Astrocyte of the cerebellum (primary cell): ENCODE measurements around the gene TIPIN.
"Not testable (repeated sequence)": the region's sequence is repeated elsewhere in the genome, so short reads cannot be mapped to it uniquely, and the experiment has no call there.

Source experiments
- DNase-seq: peaks from one replicate; pipeline ENCODE4 v3.0.0-alpha.2; 2011; ENCODE audit warnings: low read depth
- H3K4me3 ChIP-seq: 2 replicates; pipeline ENCODE4 v1.5.1; 2011; ENCODE audit warnings: mild to moderate bottlenecking, low read depth, low read length, moderate library complexity
- CTCF ChIP-seq: IDR thresholded peaks from 2 replicates; pipeline ENCODE4 v1.5.1; 2012; ENCODE audit warnings: low read length, low read depth, moderate library complexity, mild to moderate bottlenecking; ENCODE audit errors: missing control alignments
- in situ Hi-C: cut with HindIII; loops from 2 replicates; pipeline ENCODE4 v1.10.0; 2017; ENCODE audit warnings: low sequenced_read_pairs

Gene TIPIN

DNA sequence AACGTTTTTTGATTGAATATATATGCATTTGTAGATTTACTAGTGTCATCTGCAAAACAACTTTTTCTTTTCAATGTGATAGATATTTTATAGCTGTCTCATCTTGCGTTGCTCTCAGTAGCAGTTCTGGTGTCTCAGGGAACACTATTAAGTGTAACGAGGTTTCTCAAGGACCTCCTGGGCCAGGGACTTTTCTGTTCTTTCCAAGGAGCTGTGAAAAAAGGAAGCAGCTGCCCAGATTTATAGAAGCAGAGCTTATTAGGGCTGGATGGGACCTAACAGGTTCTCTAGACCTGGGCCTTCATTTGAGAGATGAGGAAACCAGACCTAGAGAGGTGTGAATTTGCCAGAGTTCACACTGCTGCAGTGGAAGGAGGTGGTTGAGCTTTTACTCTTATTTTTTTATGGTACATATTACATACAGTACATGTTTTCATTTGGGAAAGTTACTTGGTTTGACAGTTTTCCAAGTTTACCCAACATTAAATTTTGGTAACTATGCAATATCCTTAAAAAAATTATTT is 46.3 kb upstream of the TIPIN start:
- no peak overlapping the region for H3K4me3 ChIP-seq
- no peak for DNase-seq
- in situ Hi-C loops, result loop anchor here (5.0 to 25.0 kb wide), 2 partner anchors 74 to 91 kb away; no protein-coding TSS in a partner anchor
- TF ChIP-seq CTCF, result no peak

- peak; percentile 4 for TF ChIP-seq CTCF
- in situ Hi-C loops, result loop anchor here (5.0 to 25.0 kb wide), 2 partner anchors 76 to 89 kb away; no protein-coding TSS in a partner anchor
- DNase-seq, result no peak
- H3K4me3 ChIP-seq, result no peak overlapping the region
These were observed 44.9 kb upstream of the TIPIN start for GRCh38 chr15:66401130-66402021.

GRCh38 chr15:66400351-66400774 is 43.9 kb upstream of the TIPIN start:
- DNase-seq, result no peak
- H3K4me3 ChIP-seq, result no peak overlapping the region
- in situ Hi-C loops, result loop anchor here (5.0 to 25.0 kb wide), 2 partner anchors 77 to 88 kb away; no protein-coding TSS in a partner anchor
- no peak for TF ChIP-seq CTCF

- H3K4me3 ChIP-seq, result no peak overlapping the region
- TF ChIP-seq CTCF, result no peak
- no peak for DNase-seq
- in situ Hi-C loops, result no loop called here
These were observed 42.8 kb upstream of the TIPIN start for GRCh38 chr15:66399276-66399675.

DNA sequence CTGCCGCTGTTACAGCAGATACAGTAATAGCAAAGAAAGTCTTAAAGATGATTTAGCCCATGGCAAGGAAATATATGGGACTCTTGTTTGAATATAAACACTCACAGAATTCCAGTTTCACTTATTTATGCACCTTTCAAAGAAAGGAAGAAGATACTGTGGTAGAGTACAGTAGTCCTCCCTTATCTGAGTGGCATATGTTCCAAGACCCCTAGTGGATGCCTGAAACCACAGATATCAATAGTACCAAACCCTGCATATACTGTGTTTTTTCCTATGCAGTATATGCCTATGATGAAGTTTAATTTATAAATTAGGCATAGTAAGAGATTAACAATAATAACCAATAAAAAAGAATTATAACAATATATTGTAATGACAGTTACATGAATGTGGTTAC is 38.4 kb upstream of the TIPIN start:
- peak; percentile 6 for TF ChIP-seq CTCF
- H3K4me3 ChIP-seq, result no peak overlapping the region
- in situ Hi-C loops, result no loop called here
- no peak for DNase-seq

DNA sequence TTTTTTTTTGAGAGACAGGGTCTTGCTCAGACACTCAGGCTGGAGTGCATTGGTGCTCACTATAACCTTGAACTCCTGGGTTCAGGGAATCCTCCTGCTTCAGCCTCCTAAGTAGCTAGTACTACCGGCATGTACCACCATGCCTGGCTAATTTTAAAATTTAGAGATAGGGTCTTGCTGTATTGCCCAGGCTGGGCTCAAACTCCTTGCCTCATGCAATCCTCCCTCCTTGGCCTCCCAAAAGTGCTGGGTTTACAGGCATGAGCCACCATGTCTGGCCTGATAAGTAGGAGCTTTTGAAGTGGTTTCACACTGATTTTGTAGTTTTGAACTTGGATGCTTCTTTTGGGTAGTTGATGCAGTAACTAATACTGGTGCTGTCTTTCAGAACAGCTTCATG is 38.0 kb upstream of the TIPIN start:
- DNase-seq, result no peak
- in situ Hi-C loops, result no loop called here
- H3K4me3 ChIP-seq, result no peak overlapping the region
- no peak for TF ChIP-seq CTCF

- DNase-seq, in situ Hi-C loops, H3K4me3 ChIP-seq: not testable (repeated sequence)
These were observed 36.6 kb upstream of the TIPIN start for GRCh38 chr15:66393037-66393436.
